ENCODE measurements around the gene CEP20. TPM values are rescaled to one million over a fixed set of nuclear protein-coding genes. Genes with fewer than 3 reads are reported as not detected.

The CEP20 gene
- total RNA-seq, 4 donors from 2014 or later: 13.5 to 33.0 (median 17.4) TPM

DNA sequence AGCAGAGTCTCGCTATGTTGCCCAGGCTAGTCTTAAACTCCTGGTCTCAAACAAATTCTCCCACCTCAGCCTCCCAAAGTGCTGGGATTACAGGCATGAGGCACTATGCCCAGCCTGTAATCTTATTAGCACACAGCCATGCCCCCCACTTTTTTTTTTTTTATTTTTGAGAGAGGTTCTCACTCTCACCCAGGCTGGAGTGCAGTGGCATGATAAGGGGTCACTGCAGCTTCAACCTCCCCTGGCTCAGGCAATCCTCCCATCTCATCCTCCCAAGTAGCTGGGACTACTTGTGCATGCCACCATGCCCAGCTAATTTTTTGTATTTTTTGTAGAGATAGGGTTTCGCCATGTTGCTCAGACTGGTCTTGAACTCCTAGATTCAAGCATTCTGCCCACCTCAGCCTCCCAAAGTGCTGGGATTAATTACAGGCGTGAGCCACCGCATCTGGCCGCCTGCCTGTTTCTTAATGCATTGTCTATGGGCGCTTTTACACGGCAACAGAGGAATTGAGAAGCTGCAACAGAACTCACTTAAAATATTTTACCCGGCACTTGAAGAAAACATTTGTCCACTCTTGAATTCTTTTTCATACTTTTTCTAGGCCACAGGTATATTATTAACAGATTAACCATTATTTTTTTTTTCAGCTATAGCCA lies 8.8 kb upstream of the CEP20 start:
- Histone ChIP-seq H3K27ac (no peak overlapping the region), H3K9me3 (no peaks in the 10 kb centered on the region), H3K4me1 (no peaks in the 10 kb centered on the region), H3K27me3 (no peaks in the 10 kb centered on the region), H3K4me3 (no peak overlapping the region), H3K36me3 (no peaks in the 10 kb centered on the region)
- peak in 1 of 3 donors; percentile 33 for DNase-seq
- TF ChIP-seq, protein P1, sequence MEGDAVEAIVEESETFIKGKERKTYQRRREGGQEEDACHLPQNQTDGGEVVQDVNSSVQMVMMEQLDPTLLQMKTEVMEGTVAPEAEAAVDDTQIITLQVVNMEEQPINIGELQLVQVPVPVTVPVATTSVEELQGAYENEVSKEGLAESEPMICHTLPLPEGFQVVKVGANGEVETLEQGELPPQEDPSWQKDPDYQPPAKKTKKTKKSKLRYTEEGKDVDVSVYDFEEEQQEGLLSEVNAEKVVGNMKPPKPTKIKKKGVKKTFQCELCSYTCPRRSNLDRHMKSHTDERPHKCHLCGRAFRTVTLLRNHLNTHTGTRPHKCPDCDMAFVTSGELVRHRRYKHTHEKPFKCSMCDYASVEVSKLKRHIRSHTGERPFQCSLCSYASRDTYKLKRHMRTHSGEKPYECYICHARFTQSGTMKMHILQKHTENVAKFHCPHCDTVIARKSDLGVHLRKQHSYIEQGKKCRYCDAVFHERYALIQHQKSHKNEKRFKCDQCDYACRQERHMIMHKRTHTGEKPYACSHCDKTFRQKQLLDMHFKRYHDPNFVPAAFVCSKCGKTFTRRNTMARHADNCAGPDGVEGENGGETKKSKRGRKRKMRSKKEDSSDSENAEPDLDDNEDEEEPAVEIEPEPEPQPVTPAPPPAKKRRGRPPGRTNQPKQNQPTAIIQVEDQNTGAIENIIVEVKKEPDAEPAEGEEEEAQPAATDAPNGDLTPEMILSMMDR (IDR thresholded peaks at IDR 0.05): no peak
- TF ChIP-seq POLR2A (IDR thresholded peaks at IDR 0.05): no peak

- Histone ChIP-seq H3K4me3 (no peak overlapping the region), H3K9me3 (no peaks in the 10 kb centered on the region), H3K27ac (no peak overlapping the region), H3K36me3 (no peaks in the 10 kb centered on the region), H3K4me1 (no peaks in the 10 kb centered on the region), H3K27me3 (no peaks in the 10 kb centered on the region)
- TF ChIP-seq, protein P1 (IDR thresholded peaks at IDR 0.05): no peak
- TF ChIP-seq POLR2A (IDR thresholded peaks at IDR 0.05): no peak
- DNase-seq: no peak
Observed at GRCh38 chr16:15894571-15895374, 6.4 kb upstream of the CEP20 start.

DNA sequence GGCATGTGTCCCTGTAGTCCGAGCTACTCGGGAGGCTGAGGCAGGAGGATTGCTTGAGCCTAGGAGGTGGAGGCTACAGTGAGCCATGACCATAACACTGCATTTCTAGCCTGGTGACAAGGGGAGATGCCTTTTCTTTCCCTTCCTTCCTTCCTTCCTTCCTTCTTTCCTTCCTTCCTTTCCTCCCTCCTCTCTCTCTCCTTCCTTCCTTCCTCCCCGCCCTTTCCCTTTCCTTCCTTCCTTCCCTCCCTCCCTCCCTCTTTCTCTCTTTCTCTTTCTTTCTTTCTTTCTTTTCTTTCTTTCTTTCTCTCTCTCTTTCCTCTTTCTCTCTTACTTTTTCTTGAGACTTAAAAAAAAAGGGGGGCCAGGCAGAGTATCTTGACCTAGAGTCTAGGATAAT lies 3.1 kb upstream of the CEP20 start:
- DNase-seq: no peak
- no peak overlapping the region for H3K27ac ChIP-seq
- H3K36me3 ChIP-seq: no peaks in the 10 kb centered on the region
- no peaks in the 10 kb centered on the region for H3K27me3 ChIP-seq
- TF ChIP-seq POLR2A (IDR thresholded peaks at IDR 0.05): no peak
- TF ChIP-seq, protein P1 (IDR thresholded peaks at IDR 0.05): no peak
- H3K4me1 ChIP-seq: peaks cover 0 to 16% (median 3%) of the 10 kb centered on the region in 4 donors
- H3K9me3 ChIP-seq: no peaks in the 10 kb centered on the region
- H3K4me3 ChIP-seq: no peak overlapping the region

DNA sequence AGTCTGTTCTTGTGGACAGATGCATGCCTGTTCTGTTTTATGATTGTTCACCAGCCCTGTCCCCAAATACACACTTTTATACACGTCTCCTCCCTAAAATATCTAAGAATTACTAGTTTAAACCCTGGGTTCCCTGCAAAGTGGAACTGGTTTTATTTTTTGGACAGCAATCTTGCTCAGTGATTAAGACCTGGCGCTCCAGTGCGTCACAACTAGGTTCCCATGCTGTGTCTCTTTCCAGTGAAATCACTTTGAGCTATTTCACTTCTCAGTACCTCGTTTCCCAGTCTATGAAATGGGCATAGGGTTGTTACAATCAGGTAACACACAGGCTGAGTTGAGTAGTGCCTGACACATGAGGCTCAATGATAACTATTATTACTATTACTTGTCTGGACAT lies 1.1 kb downstream of the CEP20 start:
- H3K27ac ChIP-seq: no peak overlapping the region
- peaks cover 0 to 24% (median 3%) of the 10 kb centered on the region in 4 donors for H3K4me1 ChIP-seq
- TF ChIP-seq, protein P1 (IDR thresholded peaks at IDR 0.05): no peak
- no peak for TF ChIP-seq POLR2A (IDR thresholded peaks at IDR 0.05)
- H3K36me3 ChIP-seq: peaks cover 0 to 14% (median 0%) of the 10 kb centered on the region in 3 donors
- no peaks in the 10 kb centered on the region for H3K27me3 ChIP-seq
- no peak for DNase-seq
- no peaks in the 10 kb centered on the region for H3K9me3 ChIP-seq
- peak overlapping the region in 1 of 4 donors; percentile 91 for H3K4me3 ChIP-seq

- Histone ChIP-seq H3K27ac (no peak overlapping the region), H3K9me3 (no peaks in the 10 kb centered on the region), H3K36me3 (peaks cover 0 to 22% (median 0%) of the 10 kb centered on the region in 3 donors), H3K27me3 (no peaks in the 10 kb centered on the region), H3K4me1 (peaks cover 0 to 24% (median 3%) of the 10 kb centered on the region in 4 donors), H3K4me3 (no peak overlapping the region)
- TF ChIP-seq, protein P1 (IDR thresholded peaks at IDR 0.05): no peak
- TF ChIP-seq POLR2A (IDR thresholded peaks at IDR 0.05): no peak
- no peak for DNase-seq
Observed at GRCh38 chr16:15886078-15886477, 2.3 kb downstream of the CEP20 start.
